OCI-LY1 (cell line): ENCODE results near the gene ADAMTS10.

Source experiments
- EZH2 ChIP-seq: fragments of 200-600 bp; sonication (generic), shearing (Covaris generic); IDR thresholded peaks from 2 replicates; pipeline ENCODE4 v1.8.0; 2017; ENCODE audit warnings: borderline replicate concordance, mixed run types, mild to moderate bottlenecking, antibody characterized with exemption, low read length, moderate library complexity, mixed read lengths
- TF ChIP-seq, protein P1 (sequence below): fragments of 200-600 bp; sonication (generic), shearing (Covaris generic); IDR thresholded peaks from 2 replicates; pipeline ENCODE4 v1.5.1; 2017; ENCODE audit warnings: mild to moderate bottlenecking, antibody characterized with exemption, low read length, moderate library complexity, mixed read lengths

DNA sequence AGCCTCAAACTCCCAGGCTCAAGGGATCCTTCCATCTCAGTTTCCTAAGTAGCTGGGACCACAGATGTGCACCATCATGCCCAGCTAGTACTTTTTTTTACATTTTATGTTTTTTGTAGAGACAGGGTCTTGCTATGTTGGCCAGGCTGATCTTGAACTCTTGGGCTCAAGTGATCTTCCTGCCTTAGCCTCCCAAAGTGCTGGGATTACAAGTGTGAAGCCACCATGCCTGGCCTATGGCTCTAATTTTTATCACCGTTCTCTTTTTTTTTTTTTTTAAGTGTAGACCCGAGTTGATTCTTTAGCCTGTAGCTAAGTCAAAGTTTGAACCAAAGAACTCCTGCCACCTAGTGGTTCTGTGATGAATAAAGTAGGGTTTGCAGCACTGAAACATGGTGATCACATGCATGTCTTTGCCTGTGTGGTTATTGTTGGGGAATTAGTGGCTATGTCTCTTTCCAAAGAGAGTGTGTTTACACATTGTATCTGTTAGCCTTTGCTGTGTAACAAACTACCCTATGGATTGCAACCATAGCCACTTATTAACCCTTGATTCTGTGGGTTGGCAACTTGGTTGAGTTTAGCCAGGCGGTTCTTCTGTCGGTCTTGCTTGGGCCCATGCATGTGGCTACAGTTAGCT is 31.5 kb upstream of the ADAMTS10 start:
- TF ChIP-seq, protein P1, sequence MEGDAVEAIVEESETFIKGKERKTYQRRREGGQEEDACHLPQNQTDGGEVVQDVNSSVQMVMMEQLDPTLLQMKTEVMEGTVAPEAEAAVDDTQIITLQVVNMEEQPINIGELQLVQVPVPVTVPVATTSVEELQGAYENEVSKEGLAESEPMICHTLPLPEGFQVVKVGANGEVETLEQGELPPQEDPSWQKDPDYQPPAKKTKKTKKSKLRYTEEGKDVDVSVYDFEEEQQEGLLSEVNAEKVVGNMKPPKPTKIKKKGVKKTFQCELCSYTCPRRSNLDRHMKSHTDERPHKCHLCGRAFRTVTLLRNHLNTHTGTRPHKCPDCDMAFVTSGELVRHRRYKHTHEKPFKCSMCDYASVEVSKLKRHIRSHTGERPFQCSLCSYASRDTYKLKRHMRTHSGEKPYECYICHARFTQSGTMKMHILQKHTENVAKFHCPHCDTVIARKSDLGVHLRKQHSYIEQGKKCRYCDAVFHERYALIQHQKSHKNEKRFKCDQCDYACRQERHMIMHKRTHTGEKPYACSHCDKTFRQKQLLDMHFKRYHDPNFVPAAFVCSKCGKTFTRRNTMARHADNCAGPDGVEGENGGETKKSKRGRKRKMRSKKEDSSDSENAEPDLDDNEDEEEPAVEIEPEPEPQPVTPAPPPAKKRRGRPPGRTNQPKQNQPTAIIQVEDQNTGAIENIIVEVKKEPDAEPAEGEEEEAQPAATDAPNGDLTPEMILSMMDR, result peak; percentile 49
- TF ChIP-seq EZH2, result no peak
